ENCODE results near the gene GNB3.

Gene GNB3

DNA sequence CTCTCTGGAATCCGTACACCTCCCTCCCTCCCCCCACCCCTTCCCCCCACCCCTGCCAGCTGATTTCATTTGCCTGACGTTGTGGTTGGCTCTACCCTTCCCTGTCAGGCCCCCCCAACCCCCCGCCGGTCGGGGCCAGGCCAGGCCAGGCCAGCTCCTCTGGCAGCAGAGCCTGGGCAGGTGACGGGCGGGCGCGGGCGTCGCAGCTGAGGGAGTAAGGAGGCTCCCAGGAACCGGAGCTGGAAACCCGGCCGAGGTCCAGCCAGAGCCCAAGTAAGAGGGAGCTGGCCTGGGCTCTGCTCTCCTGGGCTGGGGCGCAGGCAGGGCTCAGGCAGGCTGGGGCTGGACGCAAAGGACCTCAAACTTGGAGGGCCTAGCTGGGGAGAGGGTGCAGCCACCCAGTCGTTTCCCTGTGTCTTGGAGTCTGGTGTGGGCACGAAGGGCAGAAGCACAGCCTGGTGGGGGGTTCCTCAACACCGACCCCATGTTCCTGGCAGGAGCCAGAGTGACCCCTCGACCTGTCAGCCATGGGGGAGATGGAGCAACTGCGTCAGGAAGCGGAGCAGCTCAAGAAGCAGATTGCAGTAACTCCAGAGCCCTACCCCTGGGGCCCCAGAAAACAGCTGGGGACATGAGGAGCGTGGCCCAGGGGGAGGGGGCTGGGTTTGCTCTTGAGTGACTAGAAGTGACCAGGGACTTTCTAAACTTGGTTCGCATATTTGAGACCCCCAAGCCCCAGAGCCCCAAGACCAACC, at the start of gene GNB3:
Gene GNB3, plus strand, starts transcription at position 165 of the 755 bp plus-strand sequence. Its CDS starts 363 bp downstream, at position 528.
- DNase-seq = no peak

DNA sequence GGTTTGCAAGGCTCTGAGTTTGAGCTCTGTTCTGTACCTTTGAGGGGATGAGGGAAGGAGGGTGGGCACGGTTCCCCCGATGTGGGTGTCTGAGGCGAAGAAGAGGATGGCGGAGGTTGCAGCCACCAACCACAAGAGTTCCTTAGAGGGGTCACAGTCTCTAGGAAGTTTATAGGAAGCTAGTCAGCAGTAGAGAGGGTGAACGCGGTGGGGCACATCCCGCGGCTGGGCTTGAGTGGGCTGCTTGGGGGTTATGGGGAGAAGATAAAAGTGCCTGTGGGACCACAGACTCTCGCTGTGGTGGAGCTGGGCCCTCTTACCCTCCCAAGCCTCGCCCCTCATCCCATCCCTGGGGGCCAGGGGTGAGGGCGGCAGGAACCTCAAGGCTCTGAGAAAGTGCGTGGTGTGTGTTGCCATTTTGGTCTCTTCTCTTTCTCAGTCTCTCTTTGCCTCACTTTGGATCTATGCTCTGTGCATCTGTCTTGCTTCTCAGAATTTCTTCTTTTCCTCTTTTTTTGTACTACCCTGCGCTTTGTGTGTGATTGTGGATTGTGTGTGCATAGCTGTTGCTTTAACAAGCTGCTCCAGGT, 48.7 kb upstream of the GNB3 start:
- no peak for DNase-seq

DNA sequence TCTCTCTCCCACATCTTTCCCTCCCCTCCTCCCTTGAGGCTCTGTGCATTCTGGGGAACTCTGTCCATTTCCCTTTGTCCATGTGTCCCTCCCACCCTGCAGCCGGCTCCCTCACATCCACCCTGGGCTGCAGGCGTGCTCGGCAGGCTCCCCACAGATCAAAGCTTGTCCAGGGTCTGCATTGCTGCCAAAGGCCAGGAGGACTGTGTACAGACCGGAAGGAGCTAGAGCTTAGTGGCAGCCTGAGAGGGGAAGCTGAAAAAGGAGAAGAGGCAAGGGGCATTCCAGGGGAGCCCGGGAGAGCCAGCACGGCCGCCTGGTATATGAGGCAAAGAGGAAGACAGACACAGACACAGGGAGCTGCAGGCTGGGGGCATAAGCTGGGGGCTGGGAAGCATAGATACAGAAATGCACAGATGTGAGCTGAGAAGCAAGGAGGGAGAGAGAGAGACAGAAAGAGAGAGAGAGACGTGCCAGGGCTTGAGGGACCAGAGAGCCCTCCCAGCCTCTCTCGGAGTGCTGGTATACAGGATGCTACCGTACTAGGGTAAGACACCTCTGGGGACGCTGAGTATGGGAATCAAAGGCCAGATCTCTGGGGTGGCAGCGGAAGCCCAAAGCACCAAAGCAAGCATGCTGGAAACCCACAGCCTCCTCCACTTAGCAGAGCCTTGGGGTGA, 48.1 kb upstream of the GNB3 start:
- DNase-seq = no peak

DNA sequence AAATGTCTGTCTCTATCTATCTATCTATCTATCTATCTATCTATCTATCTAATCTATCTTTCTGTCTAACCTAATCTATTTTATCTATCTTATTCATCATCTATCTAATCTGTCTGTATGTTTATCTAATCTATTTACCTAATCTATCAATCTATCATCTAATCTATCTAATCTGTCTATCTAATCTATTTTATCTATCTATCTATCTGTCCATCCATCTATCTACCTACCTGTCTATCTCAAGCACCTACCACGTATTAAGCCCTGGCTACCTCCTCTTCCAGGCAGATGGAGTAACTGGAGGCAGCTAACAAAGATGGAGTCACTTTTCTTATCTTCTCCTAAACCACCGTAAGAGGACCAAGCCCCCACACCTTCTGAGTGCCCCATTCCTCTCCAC, 45.6 kb upstream of the GNB3 start:
- no peak for DNase-seq

DNA sequence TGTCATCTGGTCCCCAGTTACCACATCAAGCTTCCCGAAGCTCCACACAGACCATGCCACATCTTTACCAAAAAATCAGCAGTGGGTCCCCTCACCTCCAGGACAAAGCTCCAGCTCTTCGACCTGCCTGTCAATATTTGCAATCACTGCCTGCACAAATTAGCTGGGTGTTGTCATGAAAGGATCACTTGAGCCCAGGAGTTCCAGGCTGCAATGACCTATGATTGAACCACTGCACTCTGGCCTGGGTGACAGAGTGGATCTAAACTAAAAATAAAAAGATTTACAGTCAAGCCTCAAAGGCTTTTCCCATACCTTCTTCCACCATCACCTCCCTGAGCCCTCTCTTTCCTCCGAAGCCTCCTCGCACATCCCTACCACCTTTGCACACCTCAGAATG, 44.1 kb upstream of the GNB3 start:
- DNase-seq = no peak

DNA sequence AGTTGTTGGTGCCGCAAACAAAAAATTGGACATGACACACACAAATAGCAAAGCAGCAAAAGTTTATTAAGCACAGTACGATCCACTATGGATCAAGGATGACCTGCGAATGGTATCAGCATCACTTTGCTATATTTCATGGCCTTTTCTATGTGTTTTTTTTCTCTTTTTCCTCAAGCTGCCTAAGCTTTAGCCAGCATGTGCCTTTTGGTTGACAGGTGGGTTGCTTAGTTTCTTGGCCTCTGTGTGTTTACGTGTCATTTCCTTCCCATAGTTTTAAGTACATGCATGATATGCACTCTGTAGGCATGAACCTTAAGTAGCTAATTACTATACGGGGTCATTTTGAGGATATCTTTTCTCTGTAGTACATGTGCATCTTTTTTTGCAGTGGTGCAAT, 41.6 kb upstream of the GNB3 start:
- DNase-seq = no peak

DNA sequence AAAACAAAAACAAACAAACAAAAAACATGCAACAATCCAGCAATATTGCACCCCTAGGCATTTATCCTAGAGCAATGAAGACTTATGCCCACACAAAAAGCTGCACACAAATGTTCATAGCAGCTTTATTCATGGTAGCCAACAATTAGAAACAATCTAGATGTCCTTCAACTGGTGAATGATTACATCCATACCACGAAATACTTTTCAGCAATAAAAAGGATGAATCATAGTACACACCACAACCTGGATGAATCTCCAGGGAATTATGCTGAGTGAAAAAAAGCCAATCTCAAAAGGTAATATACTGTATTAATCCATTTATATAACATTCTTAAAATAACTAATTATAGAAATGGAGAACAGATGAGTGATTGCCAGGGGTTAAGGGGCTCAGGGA, 33.6 kb upstream of the GNB3 start:
- DNase-seq = no peak

DNA sequence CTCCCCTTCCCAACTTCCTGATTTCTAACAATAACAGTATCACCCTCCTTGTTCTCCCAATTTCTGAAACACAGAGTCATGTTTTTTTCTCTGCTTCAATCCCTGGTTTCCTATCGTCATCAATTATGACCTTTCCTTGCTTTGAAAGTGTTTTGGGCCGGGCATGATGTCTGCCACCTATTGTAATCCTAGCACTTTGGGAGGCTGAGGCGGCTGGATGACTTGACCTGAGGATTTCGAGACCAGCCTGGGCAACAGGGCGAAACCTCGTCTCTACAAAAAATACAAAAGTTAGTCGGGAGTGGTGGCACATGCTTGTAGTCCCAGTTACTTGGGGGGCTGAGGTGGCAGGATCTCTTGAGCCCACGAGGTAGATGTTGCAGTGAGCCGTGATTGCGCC, 31.7 kb upstream of the GNB3 start:
- DNase-seq = no peak

DNA sequence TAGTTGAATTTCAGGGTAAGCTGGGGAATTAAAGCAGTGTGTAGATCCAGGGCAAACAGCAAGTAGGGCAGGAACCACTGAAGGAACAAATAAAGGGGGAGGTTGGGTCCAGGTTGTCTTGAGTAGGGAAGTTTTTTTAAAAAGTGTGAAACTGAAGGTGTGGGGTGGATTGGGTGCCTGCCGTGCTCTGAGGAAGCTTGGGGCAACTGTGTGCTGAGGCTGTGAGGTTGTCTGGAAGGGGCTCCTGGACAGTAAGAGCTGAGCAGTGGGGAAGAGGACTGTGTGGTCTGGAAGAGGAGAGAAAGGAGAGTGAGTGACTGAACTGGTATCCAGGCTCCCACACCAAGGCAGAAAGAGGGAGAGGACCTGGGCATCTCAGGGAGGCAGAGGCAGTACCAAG, 30.0 kb upstream of the GNB3 start:
- DNase-seq = no peak

DNA sequence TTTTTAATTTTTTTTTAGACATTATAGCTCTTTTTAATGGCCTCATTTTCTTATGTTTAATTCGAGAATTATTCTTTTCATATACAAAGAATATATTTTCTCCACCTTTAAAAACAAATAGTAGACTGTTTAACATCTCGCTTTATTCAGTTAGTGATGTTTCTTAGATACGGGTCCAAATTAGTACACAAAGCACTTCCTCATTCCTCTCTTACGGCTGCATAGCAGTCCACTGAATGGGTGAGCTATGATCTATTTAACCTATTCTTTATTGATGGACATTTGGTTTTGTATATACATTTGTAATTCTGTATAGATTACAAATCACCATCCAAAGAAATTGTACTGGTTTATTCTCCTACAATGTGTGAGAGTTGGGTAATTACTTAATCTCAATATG, 27.4 kb upstream of the GNB3 start:
- DNase-seq = no peak

DNA sequence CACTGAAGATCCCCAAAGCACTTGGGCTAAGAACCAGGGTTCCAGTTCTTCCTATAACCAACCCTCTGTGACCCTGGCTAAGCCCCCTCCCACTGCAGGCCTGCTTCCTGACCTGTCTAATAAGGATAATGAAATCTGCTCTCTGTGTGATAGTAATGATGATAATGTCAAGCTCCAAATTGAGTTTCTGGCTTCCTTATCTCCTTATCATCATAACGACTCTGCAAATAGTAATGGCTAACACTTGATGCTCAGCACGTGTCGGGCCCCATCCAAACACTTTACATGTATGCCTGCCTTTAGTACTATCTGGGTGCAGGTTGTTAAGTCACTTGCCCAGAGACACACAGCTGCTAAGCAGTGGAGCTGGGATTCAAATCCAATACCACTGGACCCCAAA, 24.1 kb upstream of the GNB3 start:
- DNase-seq = no peak

DNA sequence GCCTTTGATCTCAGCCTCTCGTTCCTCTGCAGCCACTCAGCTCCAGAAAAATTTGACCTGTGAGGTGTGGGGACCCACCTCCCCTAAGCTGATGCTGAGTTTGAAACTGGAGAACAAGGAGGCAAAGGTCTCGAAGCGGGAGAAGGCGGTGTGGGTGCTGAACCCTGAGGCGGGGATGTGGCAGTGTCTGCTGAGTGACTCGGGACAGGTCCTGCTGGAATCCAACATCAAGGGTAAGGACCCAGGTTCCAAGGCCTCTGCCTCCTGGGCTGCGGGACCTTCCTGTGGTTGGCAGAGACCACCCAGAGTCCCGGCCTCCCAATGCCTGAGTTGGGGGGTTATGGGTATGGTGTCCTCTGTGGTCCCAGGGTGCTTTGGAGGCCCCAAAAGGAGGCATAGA, 23.6 kb upstream of the GNB3 start:
- DNase-seq = no peak

DNA sequence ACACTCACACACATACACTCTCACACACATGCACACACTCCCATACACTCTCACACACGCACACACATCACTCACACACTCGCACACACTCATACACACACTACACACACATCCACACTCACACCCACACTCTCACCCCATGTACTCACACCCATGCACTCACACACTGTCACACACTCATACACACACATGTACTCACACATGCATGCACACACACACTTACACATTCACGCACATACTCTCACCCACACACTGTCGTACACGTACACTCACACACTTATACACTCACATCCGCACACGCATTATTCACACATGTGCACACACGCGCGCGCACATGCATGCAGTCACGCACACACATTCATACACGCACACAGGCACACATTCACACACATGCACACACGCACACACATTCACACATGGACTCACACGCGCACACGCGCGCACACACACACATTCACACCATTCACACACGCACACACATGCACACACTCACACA, 23.0 kb upstream of the GNB3 start:
- no peak for DNase-seq

DNA sequence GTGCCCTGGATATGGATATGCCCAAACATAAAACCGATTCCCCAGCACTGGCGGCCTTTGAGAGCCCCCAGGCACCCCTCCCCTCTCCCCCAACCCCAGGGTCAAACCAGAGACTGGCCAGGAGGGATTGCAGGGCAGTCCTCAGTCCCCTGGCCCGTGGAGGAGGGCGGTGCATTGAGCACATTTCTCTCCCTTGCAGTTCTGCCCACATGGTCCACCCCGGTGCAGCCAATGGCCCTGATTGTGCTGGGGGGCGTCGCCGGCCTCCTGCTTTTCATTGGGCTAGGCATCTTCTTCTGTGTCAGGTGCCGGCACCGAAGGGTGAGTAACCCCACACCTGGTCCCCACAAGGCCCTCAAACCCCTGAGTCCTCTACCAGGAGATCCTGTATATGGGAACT, 22.5 kb upstream of the GNB3 start:
- no peak for DNase-seq

DNA sequence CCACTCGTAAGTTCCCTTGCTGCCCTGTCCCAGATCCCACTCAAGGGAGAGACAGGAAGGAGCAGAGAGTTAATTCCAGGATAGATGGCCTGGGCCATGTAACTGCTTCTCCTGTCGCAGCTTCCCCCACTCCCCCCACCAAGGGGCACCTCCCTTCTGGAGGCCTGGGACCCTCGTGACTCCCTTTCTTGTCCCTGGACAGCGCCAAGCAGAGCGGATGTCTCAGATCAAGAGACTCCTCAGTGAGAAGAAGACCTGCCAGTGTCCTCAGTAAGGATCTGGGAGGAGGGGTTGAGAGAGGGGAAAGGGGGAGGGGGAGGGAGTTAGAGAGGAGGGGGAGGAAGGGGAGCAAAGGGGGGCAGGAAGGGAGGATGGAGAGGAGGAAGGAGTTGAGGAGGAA, 22.1 kb upstream of the GNB3 start:
- no peak for DNase-seq

DNA sequence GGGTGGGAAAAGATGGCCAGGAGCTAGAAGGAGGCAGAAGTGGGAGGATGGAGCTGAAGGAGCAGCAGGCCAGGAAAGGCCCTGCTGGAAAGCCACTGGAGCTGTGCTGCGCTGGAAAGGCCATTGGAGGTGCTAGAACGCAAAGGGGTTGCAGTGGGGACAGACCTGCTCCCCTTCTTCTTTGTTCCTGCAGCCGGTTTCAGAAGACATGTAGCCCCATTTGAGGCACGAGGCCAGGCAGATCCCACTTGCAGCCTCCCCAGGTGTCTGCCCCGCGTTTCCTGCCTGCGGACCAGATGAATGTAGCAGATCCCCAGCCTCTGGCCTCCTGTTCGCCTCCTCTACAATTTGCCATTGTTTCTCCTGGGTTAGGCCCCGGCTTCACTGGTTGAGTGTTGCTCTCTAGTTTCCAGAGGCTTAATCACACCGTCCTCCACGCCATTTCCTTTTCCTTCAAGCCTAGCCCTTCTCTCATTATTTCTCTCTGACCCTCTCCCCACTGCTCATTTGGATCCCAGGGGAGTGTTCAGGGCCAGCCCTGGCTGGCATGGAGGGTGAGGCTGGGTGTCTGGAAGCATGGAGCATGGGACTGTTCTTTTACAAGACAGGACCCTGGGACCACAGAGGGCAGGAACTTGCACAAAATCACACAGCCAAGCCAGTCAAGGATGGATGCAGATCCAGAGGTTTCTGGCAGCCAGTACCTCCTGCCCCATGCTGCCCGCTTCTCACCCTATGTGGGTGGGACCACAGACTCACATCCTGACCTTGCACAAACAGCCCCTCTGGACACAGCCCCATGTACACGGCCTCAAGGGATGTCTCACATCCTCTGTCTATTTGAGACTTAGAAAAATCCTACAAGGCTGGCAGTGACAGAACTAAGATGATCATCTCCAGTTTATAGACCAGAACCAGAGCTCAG, 21.4 kb upstream of the GNB3 start:
- DNase-seq = no peak

DNA sequence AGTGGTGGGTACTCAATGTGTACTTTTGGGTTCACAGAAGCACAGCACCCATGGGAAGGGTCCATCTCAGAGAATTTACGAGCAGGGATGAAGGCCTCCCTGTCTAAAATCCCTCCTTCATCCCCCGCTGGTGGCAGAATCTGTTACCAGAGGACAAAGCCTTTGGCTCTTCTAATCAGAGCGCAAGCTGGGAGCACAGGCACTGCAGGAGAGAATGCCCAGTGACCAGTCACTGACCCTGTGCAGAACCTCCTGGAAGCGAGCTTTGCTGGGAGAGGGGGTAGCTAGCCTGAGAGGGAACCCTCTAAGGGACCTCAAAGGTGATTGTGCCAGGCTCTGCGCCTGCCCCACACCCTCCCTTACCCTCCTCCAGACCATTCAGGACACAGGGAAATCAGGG, 20.6 kb upstream of the GNB3 start:
- DNase-seq = no peak

DNA sequence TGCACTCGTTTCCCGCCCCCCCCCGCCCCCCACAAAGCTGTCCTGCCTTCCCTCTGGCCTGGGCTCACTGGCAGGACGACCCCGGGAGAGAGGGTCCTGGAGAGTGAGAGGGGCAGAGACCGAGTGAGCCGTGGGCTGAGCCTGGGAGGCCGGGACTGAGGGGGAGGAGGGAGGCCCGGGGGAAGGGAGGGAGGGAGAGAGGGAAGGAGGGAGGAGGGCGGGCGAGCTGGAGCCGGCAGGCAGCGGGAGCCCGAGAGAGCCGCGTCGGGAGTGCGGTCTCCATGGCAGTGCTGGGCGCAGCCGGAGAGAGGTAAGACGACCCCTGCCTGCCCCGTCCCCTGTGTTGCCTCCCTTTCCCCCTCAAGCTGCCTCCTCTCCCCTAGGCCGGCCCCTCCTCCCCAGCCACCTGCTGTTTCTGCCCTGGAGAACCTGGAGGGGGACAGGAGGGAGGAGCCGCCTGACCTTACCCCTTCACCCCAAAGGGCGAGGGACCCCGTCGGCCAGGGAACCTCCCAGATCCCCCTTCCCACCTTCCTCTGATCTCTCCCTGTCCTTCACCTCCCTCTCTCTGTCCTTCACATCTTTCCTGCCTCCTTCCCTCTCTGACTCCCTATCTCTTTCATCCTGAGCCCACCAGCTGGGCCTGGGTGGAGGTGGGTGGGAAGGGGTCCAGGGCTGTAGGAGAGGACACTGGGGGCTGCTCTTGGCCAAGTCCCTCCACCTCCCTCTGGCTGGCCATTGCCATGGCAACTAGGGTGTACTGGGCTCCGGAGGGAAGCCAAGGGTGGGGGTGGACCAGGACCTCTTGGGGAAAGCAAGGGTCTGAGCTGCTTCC, 18.9 kb upstream of the GNB3 start, which contains the start of gene GPR162:
Gene GPR162, plus strand, starts transcription at position 231 of the 835 bp plus-strand sequence. CDS start 2,078 bp downstream, outside the sequence.
- DNase-seq = no peak

DNA sequence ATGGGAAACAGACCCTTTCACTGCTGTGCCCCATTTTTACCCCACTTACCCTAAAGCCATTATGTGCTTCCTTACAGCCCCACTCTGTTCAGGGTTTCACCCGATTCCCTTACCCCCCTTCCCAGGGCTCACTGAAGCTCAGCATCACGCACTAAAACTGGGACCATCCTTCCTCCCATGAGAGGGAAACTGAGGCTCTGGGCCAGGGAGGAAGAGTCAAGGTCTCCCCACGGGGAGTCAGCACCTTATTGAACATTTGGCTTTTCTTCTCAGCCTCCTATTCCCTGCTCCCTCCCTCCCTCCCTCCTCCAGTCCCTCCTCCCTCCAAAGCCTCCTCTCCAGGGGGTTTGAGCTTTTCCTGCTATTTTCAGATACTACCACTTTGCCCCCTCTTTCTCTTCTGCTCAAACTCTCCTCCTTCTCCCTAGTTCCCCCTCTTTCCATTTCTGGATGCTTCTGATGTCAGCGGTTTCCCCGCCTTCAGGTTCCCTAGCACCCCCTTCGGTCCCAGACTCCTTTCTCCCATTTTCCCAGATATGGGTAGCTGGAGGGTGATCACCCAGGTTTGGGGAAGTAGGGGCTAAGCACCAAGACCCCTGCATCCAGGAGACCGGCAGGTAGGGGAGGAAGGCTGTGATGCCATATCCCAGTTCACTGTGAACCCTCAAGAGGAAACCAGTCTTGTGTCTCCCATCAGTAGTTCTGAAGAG, 18.1 kb upstream of the GNB3 start:
- DNase-seq = no peak

DNA sequence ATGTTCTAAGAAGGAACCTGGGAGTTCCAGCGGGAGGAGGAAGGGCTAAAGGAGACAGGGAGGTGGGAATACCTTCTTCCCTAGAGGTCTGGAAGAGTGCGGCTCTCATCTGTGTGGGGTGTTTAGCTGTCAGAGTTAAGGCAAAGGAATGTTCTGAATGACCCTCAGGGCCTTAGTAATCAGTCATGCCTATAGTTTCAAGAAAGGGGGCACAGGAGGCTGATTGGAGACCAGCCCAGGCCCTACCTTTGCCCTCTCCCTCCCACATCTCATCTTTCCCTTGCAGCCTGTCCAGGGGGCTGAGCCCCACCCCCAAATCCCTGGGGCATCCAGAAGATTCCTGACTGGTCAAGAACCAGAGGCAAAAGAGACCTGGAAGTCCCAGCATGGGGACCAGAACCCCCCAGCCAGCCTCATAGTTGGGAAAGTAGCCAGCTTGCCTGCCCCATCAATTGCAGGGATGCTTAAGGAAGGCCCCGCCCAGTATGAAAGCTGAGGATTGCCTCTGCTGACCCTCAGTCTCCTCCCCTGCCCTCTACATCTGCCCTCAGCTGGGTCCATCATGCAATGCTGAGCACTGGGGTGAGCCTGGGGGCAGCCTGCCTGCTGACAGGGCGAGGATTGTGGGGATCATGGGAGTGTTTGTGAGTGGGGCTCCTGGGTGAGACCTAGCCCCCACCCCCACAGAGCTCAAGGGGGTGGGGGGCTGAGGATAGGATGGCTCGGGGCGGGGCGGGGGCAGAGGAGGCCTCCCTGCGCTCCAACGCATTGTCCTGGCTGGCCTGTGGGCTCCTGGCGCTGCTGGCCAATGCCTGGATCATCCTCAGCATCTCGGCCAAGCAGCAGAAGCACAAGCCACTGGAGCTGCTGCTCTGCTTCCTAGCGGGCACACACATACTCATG, 17.3 kb upstream of the GNB3 start:
- DNase-seq = no peak
